Right renal cortex interstitium (tissue), 3 donors: ENCODE measurements around the gene PAGE1. TPM values are rescaled to one million over a fixed set of nuclear protein-coding genes. Genes with fewer than 3 reads are reported as not detected.

Experiments used
- polyA plus RNA-seq, 3 donors: library from polyadenylated mRNA; unstranded; fragments of 120-200 nt; gene quantifications; one replicate each; pipeline ENCODE4 v1.2.1, GENCODE V29; 2013; ENCODE audit not compliant: insufficient read length in 3 of 3

PAGE1 gene
- polyA plus RNA-seq, 3 donors = not detected

Other genes with a start within 250 kb of the PAGE1 start
- gene GAGE12C, start 163.8 kb downstream of the PAGE1 start, polyA plus RNA-seq = not detected
- not detected for gene GAGE12D, start 154.3 kb downstream of the PAGE1 start, polyA plus RNA-seq
- gene GAGE12E, start 144.7 kb downstream of the PAGE1 start, polyA plus RNA-seq = not detected
- not detected for gene GAGE12F, start 135.1 kb downstream of the PAGE1 start, polyA plus RNA-seq
- not detected for gene GAGE12G, start 125.6 kb downstream of the PAGE1 start, polyA plus RNA-seq
- not detected for gene GAGE12H, start 116.0 kb downstream of the PAGE1 start, polyA plus RNA-seq
- not detected for gene GAGE2A, start 106.5 kb downstream of the PAGE1 start, polyA plus RNA-seq
- gene GAGE1, start 97.0 kb downstream of the PAGE1 start, polyA plus RNA-seq = not detected
- 1 to 10 TPM in 1 of 3 donors, under 1 TPM in 2; 0.38 to 1.4 (median 0.62) TPM for gene PAGE4, start 133.3 kb upstream of the PAGE1 start, polyA plus RNA-seq
- 10 to 100 TPM; 12.8 to 14.8 (median 14.3) TPM for gene USP27X, start 183.5 kb upstream of the PAGE1 start, polyA plus RNA-seq
- gene CLCN5, start 226.6 kb upstream of the PAGE1 start, polyA plus RNA-seq = 10 to 100 TPM; 79.6 to 84.0 (median 81.9) TPM